Stimulated activated CD8-positive, alpha-beta memory T cell treated with anti-CD3 and anti-CD28 coated beads, Interleukin-7, amount 100 ng/mL, for 4 hours (primary cell): Measurements from ENCODE around the gene ANK3.

ENCODE experiments used
- DNase-seq, 2 donors: peaks; one replicate each; pipeline ENCODE4 v3.0.0-alpha.2; 2020; ENCODE audit warnings: low read depth in 2 of 2

ANK3 gene

DNA sequence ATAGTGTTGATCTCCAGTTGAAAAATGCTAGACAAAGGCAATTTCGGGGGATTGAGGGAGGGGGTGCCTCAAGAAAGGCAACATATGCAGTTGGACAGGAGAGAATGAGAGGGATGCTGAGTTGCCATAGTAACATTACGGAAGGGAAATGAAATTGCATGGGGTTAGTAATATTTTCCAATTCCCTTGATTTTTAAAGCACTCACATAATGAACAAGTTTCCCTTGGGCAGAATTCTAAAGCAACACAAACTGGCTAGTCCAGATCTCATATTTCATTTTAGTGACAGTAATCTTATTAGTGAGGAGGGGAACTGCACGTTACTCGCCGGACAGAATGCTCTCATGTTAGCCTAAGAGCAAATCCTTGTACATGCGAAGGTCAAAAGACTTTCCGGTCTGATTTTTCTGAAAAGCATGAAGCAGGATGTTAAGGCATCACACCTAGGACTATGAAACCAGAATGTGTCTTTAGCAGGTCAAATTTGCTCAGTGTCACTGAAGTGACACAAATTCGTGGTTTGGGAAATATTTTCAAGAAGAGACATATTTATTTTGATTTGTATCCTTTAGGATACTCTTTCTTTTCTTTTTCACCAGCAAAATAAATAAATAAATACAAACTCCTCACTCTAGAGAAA lies 165.5 kb downstream of the ANK3 start:
- DNase-seq = no peak

DNA sequence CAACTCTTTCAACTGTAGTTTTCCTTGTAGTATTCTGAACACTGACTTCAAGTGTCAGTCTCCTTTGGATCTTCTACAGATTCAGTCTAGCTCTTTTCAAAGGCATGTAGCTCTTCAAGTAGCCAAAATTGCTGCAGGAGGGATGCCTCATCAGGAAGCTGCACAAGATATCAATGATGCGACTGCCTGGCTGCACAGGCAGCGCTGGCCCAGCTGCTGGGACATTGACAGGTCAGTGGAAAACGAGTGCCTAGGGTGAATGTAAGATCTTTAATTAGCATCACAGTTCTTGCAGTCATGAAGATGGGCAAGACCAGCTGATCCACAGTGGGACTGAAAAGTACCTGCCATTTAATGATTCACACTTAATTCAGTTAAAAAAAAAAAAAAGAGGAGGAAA lies 167.6 kb downstream of the ANK3 start:
- DNase-seq = no peak

GRCh38 chr10:60212195-60212594 lies 177.5 kb downstream of the ANK3 start:
- DNase-seq = no peak

- no peak for DNase-seq
Observed at GRCh38 chr10:60209874-60210570, 179.7 kb downstream of the ANK3 start.

GRCh38 chr10:60208676-60209269 lies 180.9 kb downstream of the ANK3 start:
- DNase-seq = no peak

DNA sequence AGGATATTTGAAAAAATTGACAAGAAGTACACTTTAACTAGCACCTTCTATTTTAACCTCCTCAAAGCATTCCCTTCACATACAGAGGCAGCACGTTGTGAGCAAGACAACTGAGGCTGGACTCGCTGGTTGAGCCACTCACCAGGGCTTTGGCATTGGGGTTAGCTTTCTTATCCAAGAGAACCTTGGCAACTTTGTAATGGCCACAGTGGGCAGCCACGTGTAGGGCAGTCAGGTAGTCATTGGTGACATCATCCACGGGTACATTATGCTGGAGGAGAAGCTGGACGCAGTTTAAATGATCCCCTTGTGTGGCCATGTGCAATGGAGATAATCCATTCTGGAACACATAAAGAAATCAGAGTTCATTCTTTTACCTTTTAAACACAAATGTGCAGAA lies 181.8 kb downstream of the ANK3 start:
- DNase-seq = no peak

- DNase-seq = no peak
Observed at GRCh38 chr10:60206735-60207134, 182.9 kb downstream of the ANK3 start.

DNA sequence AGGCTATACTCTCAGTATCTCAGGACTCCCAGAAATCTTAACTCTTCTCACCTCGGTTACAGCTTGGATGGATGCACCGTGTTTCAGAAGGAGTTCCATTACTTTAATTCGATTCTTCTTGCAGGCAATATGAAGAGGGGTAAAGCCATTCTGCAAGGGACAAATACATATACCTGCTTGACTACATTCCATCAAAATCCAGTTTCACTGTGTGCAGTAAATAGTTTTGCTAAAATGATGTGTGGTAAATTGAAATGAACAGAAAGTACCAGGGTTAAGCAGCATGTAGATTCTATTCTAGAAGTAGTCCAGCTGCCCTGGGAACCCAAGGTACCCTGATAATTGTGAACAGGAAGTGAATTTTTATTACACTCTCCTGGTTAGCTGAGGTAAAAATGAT lies 183.9 kb downstream of the ANK3 start:
- DNase-seq = no peak

DNA sequence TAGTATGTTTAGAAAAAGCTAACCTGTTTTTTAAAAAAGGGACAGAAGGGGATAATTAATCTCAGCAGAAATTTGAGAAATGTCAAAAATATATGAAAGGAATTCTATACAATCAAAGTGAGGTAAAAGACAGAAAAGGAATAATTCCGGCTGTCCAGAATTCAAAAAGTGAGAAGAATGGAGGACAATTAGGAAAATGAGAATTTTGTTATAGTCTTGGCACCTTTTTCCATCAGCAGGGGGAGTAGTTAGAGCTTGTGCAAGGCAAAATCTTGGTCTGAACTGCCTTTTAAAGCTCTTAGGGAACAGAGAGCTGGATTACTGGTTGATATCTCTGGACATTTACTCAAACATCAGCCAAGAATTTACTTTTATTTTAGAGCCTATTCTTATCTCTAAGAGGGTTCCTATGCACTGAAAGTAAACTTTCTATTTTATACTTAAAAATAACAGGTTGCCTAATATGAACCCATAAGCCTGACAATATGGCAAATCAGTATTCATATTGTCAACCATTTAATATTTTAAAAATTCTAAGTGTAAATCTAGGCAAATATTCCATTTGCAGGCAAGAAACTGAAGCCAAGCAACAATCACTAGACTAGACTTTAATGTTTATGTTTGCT lies 185.6 kb downstream of the ANK3 start:
- DNase-seq = no peak

DNA sequence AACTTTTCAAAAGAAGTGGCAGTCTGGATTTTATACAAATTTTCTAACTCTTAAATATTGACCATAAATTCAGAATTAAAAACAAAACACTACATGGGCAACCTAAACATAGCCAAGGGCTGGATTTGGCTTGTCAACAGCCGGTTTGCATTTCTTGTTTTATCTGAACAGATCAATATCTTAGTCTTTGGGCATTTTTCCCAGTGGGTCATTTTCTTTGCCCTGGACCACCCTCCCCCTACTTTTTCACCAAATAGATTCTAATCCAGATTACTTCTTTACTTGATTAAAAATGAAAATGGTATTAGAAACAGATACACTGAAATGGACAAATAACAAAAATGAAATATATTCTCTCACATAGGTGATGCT lies 189.0 kb downstream of the ANK3 start:
- no peak for DNase-seq

GRCh38 chr10:60200012-60200681 lies 189.5 kb downstream of the ANK3 start:
- no peak for DNase-seq

GRCh38 chr10:60197206-60197605 lies 192.5 kb downstream of the ANK3 start:
- DNase-seq = no peak

DNA sequence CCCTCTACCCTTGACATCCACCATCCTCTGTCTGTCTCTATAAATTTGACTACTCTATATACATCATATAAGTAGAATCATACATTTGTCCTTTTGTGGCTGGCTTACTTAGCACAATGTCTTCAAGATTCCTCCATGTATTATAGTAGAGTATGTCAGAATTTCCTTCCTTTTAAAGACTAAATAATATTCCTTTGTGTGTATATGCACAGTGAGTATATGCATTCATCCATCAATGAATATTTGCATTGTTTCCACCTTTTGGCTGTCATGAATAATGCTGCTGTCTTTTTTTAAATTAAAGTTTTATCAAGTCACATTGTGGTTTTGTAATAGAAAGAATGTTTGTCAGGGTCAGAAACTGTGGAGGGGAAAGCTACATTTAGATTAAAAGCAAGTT lies 195.3 kb downstream of the ANK3 start:
- no peak for DNase-seq

GRCh38 chr10:60192946-60193345 lies 196.7 kb downstream of the ANK3 start:
- no peak for DNase-seq

DNA sequence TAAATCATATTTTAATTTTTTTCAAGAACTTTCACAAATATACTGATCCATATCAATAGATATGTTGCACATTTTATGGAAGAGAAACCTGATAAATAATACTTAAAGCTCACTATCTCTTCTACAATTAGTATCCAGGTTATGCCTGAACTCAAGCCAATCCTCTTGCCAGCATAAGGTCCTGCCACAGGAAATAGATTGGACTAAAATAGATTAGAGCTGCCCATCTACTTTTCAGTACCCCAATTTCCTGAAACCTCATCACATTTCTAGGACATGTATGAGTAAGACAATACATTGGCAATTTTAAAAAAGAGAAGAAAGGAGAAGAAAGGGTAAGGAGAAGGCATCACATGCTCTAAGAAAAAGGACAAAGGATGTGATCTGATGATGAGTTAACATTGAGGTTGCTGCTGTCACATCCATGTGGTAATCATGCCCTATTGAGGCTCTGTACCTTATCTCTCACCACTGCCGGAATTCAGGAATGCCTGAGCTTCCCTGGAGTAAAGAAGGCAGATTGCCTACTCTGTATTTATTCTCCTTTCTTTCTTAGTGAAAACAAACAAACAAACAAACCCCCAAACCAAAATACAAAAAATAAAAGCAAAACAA lies 199.7 kb downstream of the ANK3 start:
- no peak for DNase-seq

DNA sequence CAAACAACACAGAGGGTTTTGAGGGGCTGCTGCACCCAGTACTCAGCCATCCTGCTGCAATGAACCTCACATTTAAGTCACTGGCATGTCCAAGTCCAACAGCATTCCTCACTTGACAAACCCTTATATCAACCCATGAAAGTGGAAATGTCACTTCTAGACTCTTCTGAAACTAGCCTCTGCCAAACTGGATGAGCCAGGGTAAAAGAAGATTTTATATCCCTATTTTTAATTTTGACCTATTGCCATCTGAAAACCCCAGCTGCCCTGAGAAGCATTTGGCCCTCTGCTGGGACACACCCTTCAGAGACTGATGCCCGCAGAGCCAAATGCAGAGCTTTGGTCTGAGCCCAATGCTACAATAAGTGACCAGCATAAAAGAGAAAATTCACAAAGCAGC lies 201.1 kb downstream of the ANK3 start:
- DNase-seq = no peak

DNA sequence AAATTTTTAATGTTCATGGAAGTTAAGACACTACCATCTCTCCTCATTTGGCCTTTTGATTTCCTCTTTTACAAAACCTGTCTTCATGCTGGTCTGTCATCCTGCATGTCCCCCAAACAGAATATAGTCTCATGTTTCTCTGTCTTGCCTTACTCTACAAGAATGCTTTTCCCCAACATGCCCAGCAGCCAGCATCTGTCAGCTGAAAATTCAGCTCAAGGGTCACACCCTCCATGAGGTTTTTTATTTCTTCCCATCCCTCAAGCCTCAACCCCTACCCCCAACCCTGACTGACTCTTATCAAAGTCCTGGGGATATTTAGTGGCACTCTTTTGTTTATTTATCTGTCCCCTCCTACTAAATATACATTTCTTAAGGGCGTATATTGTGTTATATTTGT lies 202.0 kb downstream of the ANK3 start:
- no peak for DNase-seq

- no peak for DNase-seq
Observed at GRCh38 chr10:60186315-60187071, 203.2 kb downstream of the ANK3 start.

DNA sequence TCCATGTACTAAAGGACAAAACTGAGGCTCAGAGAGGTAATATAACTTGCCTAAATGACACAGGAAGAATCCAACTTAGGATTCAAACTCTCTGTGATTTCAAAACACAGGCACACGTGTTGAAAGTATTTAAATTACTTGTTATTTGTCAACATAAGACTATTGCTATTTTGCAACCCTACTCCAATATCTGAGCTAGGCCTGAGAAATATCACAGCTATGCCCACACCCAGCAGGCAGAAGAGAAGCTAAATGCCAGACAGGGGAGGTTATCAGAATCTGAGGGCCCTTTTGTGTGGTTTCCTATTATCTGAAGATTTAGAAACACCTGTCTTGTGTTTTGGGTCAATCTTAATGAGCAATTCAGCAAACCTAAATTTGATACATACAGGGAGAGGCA lies 204.3 kb downstream of the ANK3 start:
- no peak for DNase-seq

DNA sequence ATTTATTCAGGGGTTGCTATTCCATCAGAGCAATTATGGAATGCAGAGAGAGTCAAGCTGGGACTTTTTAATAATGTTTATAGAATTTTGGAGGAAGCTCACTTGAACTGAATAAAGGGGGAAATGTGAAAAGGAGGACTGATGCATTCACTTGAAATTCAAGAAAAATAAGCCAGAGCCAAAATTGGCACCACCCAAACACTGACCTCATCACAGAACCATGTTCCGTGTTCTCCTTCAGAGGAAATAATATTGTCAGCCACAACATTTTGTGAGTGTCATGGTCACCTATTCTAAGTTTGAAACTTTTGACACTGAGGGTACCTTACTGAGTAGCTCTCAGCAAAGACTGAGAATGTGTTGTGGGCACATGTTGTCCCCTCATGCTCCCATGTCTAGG lies 207.0 kb downstream of the ANK3 start:
- DNase-seq = no peak

- no peak for DNase-seq
Observed at GRCh38 chr10:60176925-60177324, 212.8 kb downstream of the ANK3 start.
